ENCODE measurements around the gene WDR75.

DNA sequence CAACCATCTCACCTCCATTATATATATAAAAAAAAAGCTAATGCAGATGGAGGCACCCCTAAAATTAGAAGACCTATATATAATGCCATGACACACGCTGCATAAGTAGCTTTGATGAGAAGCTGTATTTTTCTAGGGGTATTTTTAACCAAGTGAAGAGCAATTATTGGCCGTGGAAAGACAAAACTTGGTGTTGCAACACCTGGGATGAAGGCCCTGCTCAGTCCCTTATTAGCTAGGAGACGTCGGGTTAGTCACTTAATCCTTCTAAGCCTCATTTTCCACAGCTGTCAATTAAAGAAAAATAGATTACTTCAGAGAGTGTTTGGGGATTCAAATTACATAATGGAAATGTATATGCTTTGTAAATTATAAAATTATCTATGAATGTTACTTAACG is 63.0 kb downstream of the WDR75 start:
- TF ChIP-seq, protein P1, sequence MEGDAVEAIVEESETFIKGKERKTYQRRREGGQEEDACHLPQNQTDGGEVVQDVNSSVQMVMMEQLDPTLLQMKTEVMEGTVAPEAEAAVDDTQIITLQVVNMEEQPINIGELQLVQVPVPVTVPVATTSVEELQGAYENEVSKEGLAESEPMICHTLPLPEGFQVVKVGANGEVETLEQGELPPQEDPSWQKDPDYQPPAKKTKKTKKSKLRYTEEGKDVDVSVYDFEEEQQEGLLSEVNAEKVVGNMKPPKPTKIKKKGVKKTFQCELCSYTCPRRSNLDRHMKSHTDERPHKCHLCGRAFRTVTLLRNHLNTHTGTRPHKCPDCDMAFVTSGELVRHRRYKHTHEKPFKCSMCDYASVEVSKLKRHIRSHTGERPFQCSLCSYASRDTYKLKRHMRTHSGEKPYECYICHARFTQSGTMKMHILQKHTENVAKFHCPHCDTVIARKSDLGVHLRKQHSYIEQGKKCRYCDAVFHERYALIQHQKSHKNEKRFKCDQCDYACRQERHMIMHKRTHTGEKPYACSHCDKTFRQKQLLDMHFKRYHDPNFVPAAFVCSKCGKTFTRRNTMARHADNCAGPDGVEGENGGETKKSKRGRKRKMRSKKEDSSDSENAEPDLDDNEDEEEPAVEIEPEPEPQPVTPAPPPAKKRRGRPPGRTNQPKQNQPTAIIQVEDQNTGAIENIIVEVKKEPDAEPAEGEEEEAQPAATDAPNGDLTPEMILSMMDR (IDR thresholded peaks at IDR 0.05) = no peak
- TF ChIP-seq POLR2A (IDR thresholded peaks at IDR 0.05) = no peak

All from prostate gland (tissue), 2 donors.